HepG2 (cell line): ENCODE data around the gene AUTS2. TPM values are rescaled to one million over a fixed set of nuclear protein-coding genes. Genes with fewer than 3 reads are reported as not detected.

Experiments used
- ATAC-seq: fragments of 200-7000 bp; cut with Tn5 transposase; 3 replicates; pipeline ENCODE4 v1.9.1; 2020; ENCODE audit warnings: mild to moderate bottlenecking, moderate library complexity
- BruUV-seq: library from RNA; stranded (reverse); fragments of 400-500 nt; replicated peaks from 2 replicates; lab custom pipeline; 2021; lab: Mats Ljungman, UMichigan
- CTCF ChIA-PET: fragments of 300-600 bp; formaldehyde crosslinking; extraction: SDS; loops from one replicate; lab custom pipeline; 2021; ENCODE audit warnings: low total read pairs, inconsistent platforms, low intra/inter-chr PET ratio; lab: Yijun Ruan, JAX
- POLR2A ChIA-PET: fragments of 350-600 bp; sonication (Branson Sonifier 250); formaldehyde crosslinking; loops from one replicate; lab custom pipeline; 2020; ENCODE audit warnings: antibody characterized with exemption, inconsistent platforms; lab: Yijun Ruan, JAX
- DNase-seq: peaks from one replicate; pipeline ENCODE4 v3.0.0-alpha.2; 2015; ENCODE audit warnings: low spot score
- FAIRE-seq: peaks from 3 replicates; lab custom pipeline; 2011; peaks lifted over from hg19 to GRCh38; lab: Jason Lieb, UNC
- H2AFZ ChIP-seq: one replicate; pipeline ENCODE4 v1.6.1; 2011; ENCODE audit warnings: low read length, inconsistent platforms
- H3K27ac ChIP-seq: fragments of 300-600 bp; 3 replicates; pipeline ENCODE4 v1.8.0; 2011; ENCODE audit warnings: mixed run types, mild to moderate bottlenecking, mixed read lengths, low read length, inconsistent platforms; ENCODE audit not compliant: insufficient read depth; ENCODE audit errors: extremely low read length
- H3K27me3 ChIP-seq, 2 experiments: fragments of 200-600 bp in 1 of 2; 2 replicates in 1 of 2; 3 replicates in 1 of 2; pipeline versions ENCODE4 v1.6.0 to v1.8.0; 2011; ENCODE audit warnings: low read length in 2 of 2, mild to moderate bottlenecking in 2 of 2, moderate library complexity in 2 of 2, inconsistent platforms in 1 of 2; ENCODE audit not compliant: insufficient read depth in 2 of 2, control insufficient read depth in 1 of 2
- H3K36me3 ChIP-seq, 2 experiments: fragments of 200-600 bp in 1 of 2; replicated peaks in 1 of 2; 2 replicates in 1 of 2; 3 replicates in 1 of 2; pipeline versions ENCODE4 v1.5.1 to v1.8.0; 2011; ENCODE audit warnings: low read length in 2 of 2, inconsistent platforms in 1 of 2; ENCODE audit not compliant: insufficient read depth in 2 of 2, control insufficient read depth in 1 of 2
- H3K4me1 ChIP-seq: 2 replicates; pipeline ENCODE4 v1.5.1; 2012; ENCODE audit warnings: low read length, inconsistent platforms; ENCODE audit not compliant: insufficient read depth
- H3K4me2 ChIP-seq: 2 replicates; pipeline ENCODE4 v1.6.0; 2011; ENCODE audit warnings: low read depth, low read length, inconsistent platforms
- H3K4me3 ChIP-seq, 3 experiments: fragments of 200-600 bp in 1 of 3; sonication (generic), shearing (Covaris generic) in 1 of 3; replicated peaks in 1 of 3; 2 replicates each; pipeline ENCODE4 v1.5.1; 2011 to 2016; ENCODE audit warnings: low read length in 3 of 3, inconsistent platforms in 2 of 3, low read depth in 2 of 3, mild to moderate bottlenecking in 2 of 3, control low read depth in 1 of 3, mixed read lengths in 1 of 3; ENCODE audit not compliant: insufficient read depth in 1 of 3
- H3K79me2 ChIP-seq: one replicate; pipeline ENCODE4 v1.6.1; 2011; ENCODE audit warnings: low read length, inconsistent platforms; ENCODE audit not compliant: insufficient read depth
- H3K9ac ChIP-seq: 2 replicates; pipeline ENCODE4 v1.6.0; 2011; ENCODE audit warnings: mild to moderate bottlenecking, low read depth, low read length, inconsistent platforms; ENCODE audit not compliant: insufficient read depth
- H3K9me3 ChIP-seq: 2 replicates; pipeline ENCODE4 v1.5.1; 2012; ENCODE audit warnings: mild to moderate bottlenecking, low read length
- H4K20me1 ChIP-seq: 2 replicates; pipeline ENCODE4 v1.6.0; 2011; ENCODE audit warnings: inconsistent platforms, mild to moderate bottlenecking, low read length, moderate library complexity; ENCODE audit not compliant: insufficient read depth
- CBX2 ChIP-seq, 2 experiments: fragments of 200-600 bp in 1 of 2; sonication (generic); formaldehyde crosslinking in 1 of 2; IDR thresholded peaks; 2 replicates each; pipeline versions ENCODE4 v1.7.0 to v1.8.1; 2018 to 2022; ENCODE audit warnings: low read depth in 2 of 2, low read length in 1 of 2, mild to moderate bottlenecking in 1 of 2, missing genetic modification reagents in 1 of 2
- DNMT3B ChIP-seq: conservative IDR thresholded peaks from 2 replicates; pipeline ENCODE4 v1.6.1; 2016; ENCODE audit warnings: missing biosample characterization, control low read depth
- PHF5A ChIP-seq: IDR thresholded peaks from one replicate; pipeline ENCODE4 v1.6.1; 2018; ENCODE audit warnings: low read depth, missing genetic modification reagents; ENCODE audit not compliant: unreplicated experiment
- ZFAT ChIP-seq: sonication (generic); formaldehyde crosslinking; conservative IDR thresholded peaks from 2 replicates; pipeline ENCODE4 v1.8.1; 2023; ENCODE audit warnings: missing genetic modification reagents, inconsistent platforms
- WGBS: methylation state at CpG from one replicate; pipeline ENCODE4 v1.1.6; 2017; ENCODE audit warnings: low lambda C conversion rate; 5-methylcytosine and 5-hydroxymethylcytosine counted together
- in situ Hi-C: cut with HindIII; loops from 2 replicates; pipeline ENCODE4 v1.10.0; 2017; ENCODE audit warnings: low pct_unique_long_range_greater_than_20kb; ENCODE audit not compliant: extremely low pct_ligation_motif_present
- intact Hi-C: fragments of 100-400 bp; cut with micrococcal nuclease; formaldehyde crosslinking; loops from one replicate; pipeline ENCODE4 v1.10.0; 2022; ENCODE audit not compliant: unreplicated experiment
- polyA plus RNA-seq, 8 experiments: library from polyadenylated mRNA; depleted of rRNA in 3 of 8; stranded (reverse) in 7 of 8; unstranded in 1 of 8; fragments of >200 nt; fragmentation: Illumina TruSeq in 4 of 8; extraction: Trizol in 4 of 8; gene quantifications; 2 replicates each; pipeline versions ENCODE4 v1.2.1 to v1.2.3, GENCODE V29; 2011 to 2016; ENCODE audit warnings: low read depth in 4 of 8, missing spikeins in 1 of 8, mixed read lengths in 1 of 8; ENCODE audit not compliant: insufficient read depth in 1 of 8
- total RNA-seq, 5 experiments: library from RNA; depleted of rRNA; stranded (reverse); fragments of >200 nt; fragmentation: Illumina TruSeq; extraction: Trizol; gene quantifications; 2 replicates each; pipeline ENCODE4 v1.2.3, GENCODE V29; 2016; ENCODE audit warnings: low read depth in 1 of 5
- TF ChIP-seq, protein P1 (sequence below): sonication (generic); formaldehyde crosslinking; IDR thresholded peaks from 2 replicates; pipeline ENCODE4 v1.5.0; 2020; ENCODE audit warnings: missing genetic modification reagents

The AUTS2 gene
- total and polyA plus RNA-seq, 2 of the 13 experiments (the other 11 are each of a cell fraction or from before 2014, with no cell fraction given), result 0.38 TPM; not detected in 1

DNA sequence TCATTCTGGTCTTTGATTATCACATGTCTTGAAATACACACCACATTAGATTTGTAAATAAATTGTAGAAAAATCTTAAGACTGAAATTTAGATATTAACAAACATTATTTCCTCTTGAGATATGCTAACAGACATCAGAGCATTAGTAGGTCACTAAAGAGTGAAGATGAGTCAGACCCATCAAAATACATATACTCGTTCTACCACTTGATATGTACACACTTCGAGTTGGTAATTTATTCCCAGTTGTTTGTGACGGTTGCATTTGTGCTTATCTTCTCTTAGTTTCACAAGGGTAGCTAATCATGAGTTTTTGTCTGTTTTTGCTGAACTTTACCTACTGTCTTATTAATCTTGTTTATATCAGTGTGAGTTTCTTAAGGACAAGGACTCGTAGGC lies 383.4 kb downstream of the AUTS2 start:
- Histone ChIP-seq H3K4me2 (no peak overlapping the region), H3K9ac (no peak overlapping the region), H3K4me1 (no peaks in the 10 kb centered on the region), H2AFZ (no peak overlapping the region), H3K9me3 (no peaks in the 10 kb centered on the region), H3K27ac (no peak overlapping the region), H4K20me1 (no peaks in the 10 kb centered on the region), H3K36me3 (no peaks in the 10 kb centered on the region), H3K79me2 (no peaks in the 10 kb centered on the region), H3K27me3 (no peaks in the 10 kb centered on the region), H3K4me3 (no peak overlapping the region)
- ChIA-PET POLR2A (no interaction called here), CTCF (no interaction called here)
- WGBS, result 3% methylated on average over 4 of the region's 4 CpGs
- no peak for DNase-seq
- intact Hi-C loops (no loop called here), in situ Hi-C loops (no loop called here)
- no peak for FAIRE-seq
- BruUV-seq, result no TSS peak
- TF ChIP-seq DNMT3B (CRISPR knock-in tag), result no peak
- TF ChIP-seq, protein P1, sequence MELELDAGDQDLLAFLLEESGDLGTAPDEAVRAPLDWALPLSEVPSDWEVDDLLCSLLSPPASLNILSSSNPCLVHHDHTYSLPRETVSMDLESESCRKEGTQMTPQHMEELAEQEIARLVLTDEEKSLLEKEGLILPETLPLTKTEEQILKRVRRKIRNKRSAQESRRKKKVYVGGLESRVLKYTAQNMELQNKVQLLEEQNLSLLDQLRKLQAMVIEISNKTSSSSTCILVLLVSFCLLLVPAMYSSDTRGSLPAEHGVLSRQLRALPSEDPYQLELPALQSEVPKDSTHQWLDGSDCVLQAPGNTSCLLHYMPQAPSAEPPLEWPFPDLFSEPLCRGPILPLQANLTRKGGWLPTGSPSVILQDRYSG, result no peak
- ATAC-seq, result no peak

DNA sequence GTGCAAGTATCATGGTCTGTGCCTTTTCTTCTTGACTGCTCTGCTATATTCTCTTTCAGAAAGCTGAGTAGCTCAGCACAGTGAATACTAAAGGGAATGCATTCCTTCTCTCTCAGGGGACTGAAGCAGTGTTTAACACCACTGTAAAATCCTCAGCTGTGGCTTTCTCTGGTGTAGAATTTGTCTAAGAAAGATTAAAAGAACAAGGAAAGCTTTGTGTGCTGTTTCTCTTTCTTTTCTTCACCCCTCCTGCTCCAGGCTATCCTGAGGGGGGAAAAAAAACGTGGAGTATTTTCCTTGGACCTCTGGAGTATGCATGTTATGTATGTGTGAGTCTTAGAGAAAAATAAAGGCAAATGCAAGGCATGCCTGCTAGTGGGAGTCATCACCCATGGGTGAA lies 383.9 kb downstream of the AUTS2 start:
- in situ Hi-C loops, result no loop called here
- WGBS, result 0% methylated on average over 1 of the region's 1 CpG
- H3K4me2 ChIP-seq, result no peak overlapping the region
- no peaks in the 10 kb centered on the region for H3K36me3 ChIP-seq
- no TSS peak for BruUV-seq
- H3K9me3 ChIP-seq, result no peaks in the 10 kb centered on the region
- ChIA-PET POLR2A (no interaction called here), CTCF (no interaction called here)
- H3K4me3 ChIP-seq, result no peak overlapping the region
- intact Hi-C loops, result no loop called here
- no peaks in the 10 kb centered on the region for H3K79me2 ChIP-seq
- no peak for FAIRE-seq
- no peak for ATAC-seq
- no peak overlapping the region for H2AFZ ChIP-seq
- H4K20me1 ChIP-seq, result no peaks in the 10 kb centered on the region
- H3K27ac ChIP-seq, result no peak overlapping the region
- H3K9ac ChIP-seq, result no peak overlapping the region
- no peaks in the 10 kb centered on the region for H3K4me1 ChIP-seq
- DNase-seq, result no peak
- H3K27me3 ChIP-seq, result no peaks in the 10 kb centered on the region
- TF ChIP-seq CBX2 (IDR thresholded peaks at IDR 0.05; ENCODE audit: low read depth, low read length) (no peak), CBX2 (CRISPR knock-in tag; IDR thresholded peaks at IDR 0.05; ENCODE audit: low read depth) (no peak), PHF5A (CRISPR knock-in tag) (no peak), ZFAT (no peak)
